Caco-2 (cell line): Measurements from ENCODE around the gene MLXIP. TPM values are rescaled to one million over a fixed set of nuclear protein-coding genes. Genes with fewer than 3 reads are reported as not detected.
A peak's percentile ranks its signal among the peaks of the same experiment; 100 is the strongest.

Source experiments
- BruUV-seq: library from RNA; stranded (reverse); fragments of 400-500 nt; replicated peaks from 2 replicates; lab custom pipeline; 2021; lab: Mats Ljungman, UMichigan
- CTCF ChIA-PET: fragments of 300-600 bp; sonication (Branson Sonifier 250); formaldehyde crosslinking; loops from one replicate; lab custom pipeline; 2022; ENCODE audit warnings: antibody characterized with exemption; lab: Charles Lee
- POLR2A ChIA-PET: fragments of 300-600 bp; sonication (Branson Sonifier 250); formaldehyde crosslinking; loops from one replicate; lab custom pipeline; 2022; ENCODE audit warnings: antibody characterized with exemption; lab: Charles Lee
- DNase-seq, 2 experiments: peaks; one replicate each; pipeline versions ENCODE4 v3.0.0 to v3.0.0-alpha.2; 2020 to 2022
- H3K27me3 ChIP-seq: replicated peaks from 2 replicates; pipeline ENCODE4 v1.6.0; 2011; ENCODE audit warnings: low read length; ENCODE audit not compliant: control insufficient read depth, insufficient read depth
- H3K36me3 ChIP-seq: 2 replicates; pipeline ENCODE4 v1.5.1; 2011; ENCODE audit warnings: low read length; ENCODE audit not compliant: control insufficient read depth, insufficient read depth
- H3K4me1 ChIP-seq: fragments of 250-450 bp; sonication (Bioruptor Pico); 2 replicates; pipeline ENCODE4 v1.5.1; 2020; ENCODE audit warnings: mild to moderate bottlenecking
- H3K4me3 ChIP-seq: 2 replicates; pipeline ENCODE4 v1.5.1; 2011; ENCODE audit warnings: low read depth, mild to moderate bottlenecking, control low read depth, low read length
- H3K9me3 ChIP-seq: fragments of 250-450 bp; sonication (Bioruptor Pico); 2 replicates; pipeline ENCODE4 v1.5.1; 2020; ENCODE audit warnings: mild to moderate bottlenecking, moderate library complexity
- H3K27ac Mint-ChIP-seq: one replicate; pipeline ENCODE4 v1.8.0; 2022; ENCODE audit warnings: mixed read lengths; ENCODE audit not compliant: unreplicated experiment
- H3K27me3 Mint-ChIP-seq: one replicate; pipeline ENCODE4 v1.8.0; 2022; ENCODE audit warnings: mixed read lengths; ENCODE audit not compliant: insufficient read depth, unreplicated experiment
- H3K36me3 Mint-ChIP-seq: one replicate; pipeline ENCODE4 v1.8.0; 2022; ENCODE audit warnings: mild to moderate bottlenecking, mixed read lengths; ENCODE audit not compliant: insufficient read depth, unreplicated experiment
- H3K4me1 Mint-ChIP-seq: one replicate; pipeline ENCODE4 v1.8.0; 2022; ENCODE audit warnings: low read depth, mixed read lengths; ENCODE audit not compliant: unreplicated experiment
- H3K4me3 Mint-ChIP-seq: one replicate; pipeline ENCODE4 v1.8.0; 2022; ENCODE audit warnings: mild to moderate bottlenecking, moderate library complexity, mixed read lengths; ENCODE audit not compliant: unreplicated experiment
- H3K9me3 Mint-ChIP-seq: one replicate; pipeline ENCODE4 v1.8.0; 2022; ENCODE audit warnings: mixed read lengths; ENCODE audit not compliant: unreplicated experiment
- CTCF ChIP-seq, 2 experiments: fragments of 200-600 bp in 1 of 2; IDR thresholded peaks; 1 replicate in 1 of 2; 2 replicates in 1 of 2; pipeline versions ENCODE4 v1.5.1 to v1.8.0; 2011 to 2022; ENCODE audit warnings: antibody characterized with exemption in 1 of 2, control low read depth in 1 of 2, inconsistent platforms in 1 of 2, low read depth in 1 of 2, low read length in 1 of 2, mild to moderate bottlenecking in 1 of 2, moderate library complexity in 1 of 2; ENCODE audit not compliant: insufficient read depth in 1 of 2, severe bottlenecking in 1 of 2, unreplicated experiment in 1 of 2
- intact Hi-C: fragments of 100-400 bp; cut with micrococcal nuclease; formaldehyde crosslinking; loops from one replicate; pipeline ENCODE4 v1.10.0; 2022; ENCODE audit not compliant: unreplicated experiment
- total RNA-seq: library from RNA; stranded (reverse); gene quantifications from 2 replicates; pipeline ENCODE4 v1.2.3, GENCODE V29; 2022

MLXIP gene
- total RNA-seq, 1 experiment from 2014 or later = 54.5 TPM

- Mint-ChIP-seq H3K27ac (peak overlapping the region; percentile 71), H3K4me1 (peaks cover 19% of the 10 kb centered on the region), H3K27me3 (no peaks in the 10 kb centered on the region), H3K36me3 (peaks cover 27% of the 10 kb centered on the region), H3K9me3 (no peaks in the 10 kb centered on the region), H3K4me3 (peak overlapping the region; percentile 76)
- CTCF ChIA-PET = interaction anchor here (0.6 to 1.6 kb wide), 4 partner anchors 16 to 81 kb away, joined by 3 to 7 read pairs (median 5); no protein-coding TSS in a partner anchor
- intact Hi-C loops = loop anchor here (2.0 to 5.0 kb wide), 2 partner anchors 33 to 44 kb away; no protein-coding TSS in a partner anchor
- BruUV-seq = no TSS peak
- H3K27me3 ChIP-seq = no peaks in the 10 kb centered on the region
- H3K4me1 ChIP-seq = peaks cover 17% of the 10 kb centered on the region
- H3K36me3 ChIP-seq = no peaks in the 10 kb centered on the region
- peak overlapping the region; percentile 64 for H3K4me3 ChIP-seq
- no peak for TF ChIP-seq CTCF (IDR thresholded peaks at IDR 0.05; ENCODE audit: insufficient read depth in 1 of 2, low read depth in 1 of 2, low read length in 1 of 2, severe bottlenecking in 1 of 2, unreplicated experiment in 1 of 2)
- POLR2A ChIA-PET = interaction anchor here (0.5 to 2.0 kb wide), 10 partner anchors 9 to 195 kb away, joined by 3 to 17 read pairs (median 4); no protein-coding TSS in a partner anchor
- DNase-seq = peak in 1 of 2 experiments; percentile 53
- H3K9me3 ChIP-seq = no peaks in the 10 kb centered on the region
Measured at GRCh38 chr12:122079033-122079531, 526 bp downstream of the MLXIP start.

DNA sequence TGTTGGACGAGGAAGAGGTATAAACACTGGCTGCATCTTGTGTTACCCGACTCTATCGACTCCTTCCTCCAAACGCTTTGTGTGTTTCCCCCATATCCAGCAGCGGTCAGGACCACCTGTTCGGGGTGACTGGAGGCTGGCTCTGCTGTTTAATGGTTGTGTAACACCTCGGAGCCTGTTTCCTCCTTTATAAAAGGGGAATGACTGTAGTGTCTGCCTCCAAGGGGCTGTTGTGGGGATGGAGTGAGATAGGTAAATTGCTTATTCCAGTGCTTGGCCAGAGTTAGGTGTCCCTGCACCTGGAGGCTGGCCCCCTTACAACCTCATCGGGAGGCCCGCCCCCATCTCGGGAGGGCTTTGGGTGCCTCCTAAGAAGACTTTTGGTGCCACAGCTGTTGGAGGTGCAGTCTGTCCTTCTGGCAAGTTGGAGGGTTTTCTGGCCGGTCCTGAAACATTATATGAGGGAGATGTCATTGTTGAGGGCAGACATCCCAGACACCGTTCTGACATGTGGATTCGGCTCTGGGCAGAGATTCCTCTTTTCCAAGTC is 1.1 kb downstream of the MLXIP start:
- Histone ChIP-seq H3K4me1 (peaks cover 17% of the 10 kb centered on the region), H3K4me3 (peak overlapping the region; percentile 64), H3K9me3 (no peaks in the 10 kb centered on the region), H3K36me3 (no peaks in the 10 kb centered on the region), H3K27me3 (no peaks in the 10 kb centered on the region)
- Mint-ChIP-seq H3K4me3 (peak overlapping the region; percentile 76), H3K27me3 (no peaks in the 10 kb centered on the region), H3K9me3 (no peaks in the 10 kb centered on the region), H3K4me1 (peaks cover 19% of the 10 kb centered on the region), H3K36me3 (peaks cover 32% of the 10 kb centered on the region), H3K27ac (peak overlapping the region; percentile 71)
- intact Hi-C loops = loop anchor here (2.0 to 5.0 kb wide), 2 partner anchors 33 to 43 kb away; no protein-coding TSS in a partner anchor
- no TSS peak for BruUV-seq
- no peak for DNase-seq
- CTCF ChIA-PET = interaction anchor here (1.6 kb wide), 1 partner anchor 19 kb away, joined by 4 read pairs; no protein-coding TSS in a partner anchor
- no peak for TF ChIP-seq CTCF (IDR thresholded peaks at IDR 0.05; ENCODE audit: insufficient read depth in 1 of 2, low read depth in 1 of 2, low read length in 1 of 2, severe bottlenecking in 1 of 2, unreplicated experiment in 1 of 2)
- POLR2A ChIA-PET = interaction anchor here (1.9 to 2.0 kb wide), 2 partner anchors 18 to 25 kb away, joined by 8 to 17 read pairs; no protein-coding TSS in a partner anchor

DNA sequence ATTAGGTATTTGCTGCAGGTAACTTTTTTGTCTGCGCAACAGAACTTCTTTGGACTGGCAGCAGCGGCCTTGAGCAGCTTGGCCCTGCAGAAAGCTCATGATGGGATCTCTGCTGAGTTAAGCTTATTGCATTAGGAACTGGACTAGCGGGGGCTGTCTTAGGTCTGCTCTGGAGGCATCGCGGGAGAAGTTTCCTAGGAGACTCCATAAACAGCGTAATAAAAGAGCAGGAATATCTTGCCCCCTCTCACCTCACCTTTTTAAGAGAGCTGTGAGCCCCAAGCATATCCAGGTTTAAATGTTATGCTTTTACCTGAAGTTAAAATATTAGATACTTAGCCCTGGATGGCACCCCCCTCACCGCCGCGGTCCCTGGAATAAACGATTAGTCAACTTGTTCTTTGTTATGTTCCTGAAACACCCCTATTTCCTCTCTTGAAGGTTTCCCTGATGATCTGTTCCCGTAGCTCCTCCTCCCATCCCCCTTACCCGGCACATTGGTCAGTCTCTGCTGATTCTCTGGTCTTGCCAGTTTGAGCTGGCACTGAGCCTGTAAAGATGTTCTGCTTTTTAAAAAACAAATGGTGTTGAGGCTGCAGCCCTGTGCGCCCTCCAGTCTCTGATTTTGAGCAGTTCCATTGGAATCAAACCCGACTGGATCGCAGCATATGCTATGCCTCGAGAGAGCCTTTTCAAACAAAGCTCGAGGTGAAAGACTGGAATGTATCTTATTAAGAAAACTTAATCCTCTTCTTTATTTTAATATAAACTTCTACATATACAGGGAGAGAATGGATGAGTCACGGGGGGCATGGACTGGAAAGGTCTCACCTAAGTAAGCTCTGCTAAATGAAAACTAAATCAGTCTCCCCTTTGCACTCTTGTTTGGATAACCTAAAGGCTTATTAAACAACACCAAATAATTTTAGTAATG is 1.9 kb downstream of the MLXIP start:
- Histone ChIP-seq H3K4me1 (peaks cover 17% of the 10 kb centered on the region), H3K27me3 (no peaks in the 10 kb centered on the region), H3K36me3 (no peaks in the 10 kb centered on the region), H3K9me3 (no peaks in the 10 kb centered on the region), H3K4me3 (peak overlapping the region; percentile 64)
- TSS peak; percentile 39 for BruUV-seq
- H3K4me3 Mint-ChIP-seq = peak overlapping the region; percentile 76
- ChIA-PET CTCF (interaction anchor here (0.8 kb wide), 1 partner anchor 51 kb away, joined by 8 read pairs; no protein-coding TSS in a partner anchor), POLR2A (interaction anchor here (0.6 kb wide), 1 partner anchor 128 kb away, joined by 3 read pairs; no protein-coding TSS in a partner anchor)
- H3K4me1 Mint-ChIP-seq = peaks cover 19% of the 10 kb centered on the region
- intact Hi-C loops = no loop called here
- no peak for TF ChIP-seq CTCF (IDR thresholded peaks at IDR 0.05; ENCODE audit: insufficient read depth in 1 of 2, low read depth in 1 of 2, low read length in 1 of 2, severe bottlenecking in 1 of 2, unreplicated experiment in 1 of 2)
- H3K9me3 Mint-ChIP-seq = no peaks in the 10 kb centered on the region
- H3K36me3 Mint-ChIP-seq = peaks cover 33% of the 10 kb centered on the region
- DNase-seq = no peak
- no peak overlapping the region for H3K27ac Mint-ChIP-seq
- H3K27me3 Mint-ChIP-seq = no peaks in the 10 kb centered on the region
